K562 (cell line): ENCODE results near the gene CAPRIN1. TPM values are rescaled to one million over a fixed set of nuclear protein-coding genes. Genes with fewer than 3 reads are reported as not detected.

Experiments used
- ATAC-seq: fragments of 200-7000 bp; cut with Tn5 transposase; 3 replicates; pipeline ENCODE4 v1.9.1; 2020; ENCODE audit warnings: moderate library complexity
- BruUV-seq: library from RNA; stranded (reverse); fragments of 400-500 nt; replicated peaks from 2 replicates; lab custom pipeline; 2021; lab: Mats Ljungman, UMichigan
- CTCF ChIA-PET: fragments of 300-600 bp; formaldehyde crosslinking; extraction: SDS; loops from one replicate; lab custom pipeline; 2021; ENCODE audit warnings: low intra/inter-chr PET ratio; lab: Yijun Ruan, JAX
- POLR2A ChIA-PET: fragments of 300-600, 350-650 bp; sonication (Branson Sonifier 250); formaldehyde crosslinking; extraction: SDS; loops from one replicate; lab custom pipeline; 2021; ENCODE audit warnings: antibody characterized with exemption, inconsistent platforms; lab: Yijun Ruan, JAX
- DNase-seq, 4 experiments: peaks; one replicate each; pipeline versions ENCODE4 v3.0.0 to v3.0.0-alpha.2; 2011 to 2018; ENCODE audit warnings: low spot score in 3 of 4, mixed read lengths in 3 of 4; ENCODE audit errors: extremely low read depth in 1 of 4
- FAIRE-seq: peaks from 2 replicates; lab custom pipeline; 2011; peaks lifted over from hg19 to GRCh38; lab: Jason Lieb, UNC
- H2AFZ ChIP-seq: 2 replicates; pipeline ENCODE4 v1.6.0; 2011; ENCODE audit warnings: low read depth, low read length, control low read depth, inconsistent platforms
- H3K27ac ChIP-seq: fragments of 200-600 bp; 3 replicates; pipeline ENCODE4 v1.8.0; 2011; ENCODE audit warnings: low read depth, mild to moderate bottlenecking, control low read depth, inconsistent platforms, low read length, moderate library complexity, mixed read lengths; ENCODE audit errors: extremely low read depth
- H3K27me3 ChIP-seq, 2 experiments: fragments of 300-600 bp in 1 of 2; 2 replicates in 1 of 2; 3 replicates in 1 of 2; pipeline versions ENCODE4 v1.6.0 to v1.8.0; 2011; ENCODE audit warnings: inconsistent platforms in 2 of 2, low read length in 2 of 2, mild to moderate bottlenecking in 1 of 2, mixed read lengths in 1 of 2, moderate library complexity in 1 of 2; ENCODE audit not compliant: control insufficient read depth in 2 of 2, insufficient read depth in 2 of 2
- H3K36me3 ChIP-seq: fragments of 300-600 bp; 3 replicates; pipeline ENCODE4 v1.8.0; 2011; ENCODE audit warnings: mild to moderate bottlenecking, low read length, inconsistent platforms; ENCODE audit not compliant: control insufficient read depth, insufficient read depth
- H3K4me1 ChIP-seq, 2 experiments: fragments of 200-600 bp in 1 of 2; replicated peaks in 1 of 2; 2 replicates in 1 of 2; 3 replicates in 1 of 2; pipeline versions ENCODE4 v1.5.1 to v1.8.0; 2011; ENCODE audit warnings: inconsistent platforms in 2 of 2, low read length in 2 of 2, mild to moderate bottlenecking in 1 of 2, mixed read lengths in 1 of 2, moderate library complexity in 1 of 2; ENCODE audit not compliant: control insufficient read depth in 2 of 2, insufficient read depth in 2 of 2
- H3K4me2 ChIP-seq: 2 replicates; pipeline ENCODE4 v1.6.1; 2011; ENCODE audit warnings: low read length, control low read depth, inconsistent platforms, mixed read lengths; ENCODE audit not compliant: insufficient read depth
- H3K4me3 ChIP-seq: fragments of 200-600 bp; sonication (generic), shearing (Covaris generic); 2 replicates; pipeline ENCODE4 v1.5.1; 2016; ENCODE audit warnings: control low read depth, inconsistent platforms
- H3K79me2 ChIP-seq: fragments of 200-600 bp; 3 replicates; pipeline ENCODE4 v1.8.0; 2011; ENCODE audit warnings: low read length, inconsistent platforms; ENCODE audit not compliant: control insufficient read depth, insufficient read depth
- H3K9ac ChIP-seq, 2 experiments: 2 replicates each; pipeline versions ENCODE4 v1.6.0 to v1.6.1; 2011; ENCODE audit warnings: low read depth in 2 of 2, low read length in 2 of 2, control low read depth in 1 of 2, inconsistent platforms in 1 of 2, mild to moderate bottlenecking in 1 of 2, mixed read lengths in 1 of 2; ENCODE audit not compliant: insufficient read depth in 1 of 2
- H3K9me1 ChIP-seq: one replicate; pipeline ENCODE4 v1.6.0; 2011; ENCODE audit warnings: inconsistent platforms, mild to moderate bottlenecking, low read length, moderate library complexity; ENCODE audit not compliant: control insufficient read depth, insufficient read depth
- H3K9me3 ChIP-seq: replicated peaks from 2 replicates; pipeline ENCODE4 v1.5.1; 2011; ENCODE audit warnings: low read depth, low read length, inconsistent platforms; ENCODE audit not compliant: control insufficient read depth, insufficient read depth
- H4K20me1 ChIP-seq: replicated peaks from 2 replicates; pipeline ENCODE4 v1.6.1; 2011; ENCODE audit warnings: low read length, inconsistent platforms, mixed read lengths; ENCODE audit not compliant: control insufficient read depth, insufficient read depth
- ARID2 ChIP-seq: fragments of 450-650 bp; IDR thresholded peaks from 2 replicates; pipeline ENCODE4 v1.6.1; 2017; ENCODE audit warnings: antibody characterized with exemption, mild to moderate bottlenecking
- BACH1 ChIP-seq: fragments of 200-800 bp; sonication (Bioruptor generic); IDR thresholded peaks from 2 replicates; pipeline ENCODE4 v1.6.1; 2016; ENCODE audit warnings: missing genetic modification characterization, missing compliant biosample characterization
- CBFB ChIP-seq: sonication (generic); formaldehyde crosslinking; IDR thresholded peaks from 2 replicates; pipeline ENCODE4 v1.4.0; 2020; ENCODE audit warnings: mild to moderate bottlenecking, missing genetic modification reagents
- KDM4B ChIP-seq, 2 experiments: fragments of 450-650 bp in 1 of 2; sonication (generic) in 1 of 2; IDR thresholded peaks; 2 replicates each; pipeline ENCODE4 v1.6.1; 2016 to 2017; ENCODE audit warnings: borderline replicate concordance in 2 of 2, antibody characterized with exemption in 1 of 2, low read depth in 1 of 2, mild to moderate bottlenecking in 1 of 2
- MAX ChIP-seq: sonication (generic); formaldehyde crosslinking; IDR thresholded peaks from 2 replicates; pipeline ENCODE4 v1.9.0; 2022; ENCODE audit warnings: mild to moderate bottlenecking, missing genetic modification reagents
- MCM3 ChIP-seq: fragments of 450-650 bp; IDR thresholded peaks from 2 replicates; pipeline ENCODE4 v1.6.1; 2016
- POLR2A ChIP-seq: fragments of 450-650 bp; conservative IDR thresholded peaks from 2 replicates; pipeline ENCODE4 v1.6.1; 2016
- RUNX1 ChIP-seq: sonication (generic); IDR thresholded peaks from 2 replicates; pipeline ENCODE4 v1.6.1; 2016; ENCODE audit warnings: antibody characterized with exemption, low read depth
- SUPT5H ChIP-seq: fragments of 450-650 bp; IDR thresholded peaks from 2 replicates; pipeline ENCODE4 v1.6.1; 2016
- TBL1XR1 ChIP-seq, 2 experiments: IDR thresholded peaks; 2 replicates each; pipeline ENCODE4 v1.6.1; 2012; ENCODE audit warnings: improper control_type of control experiment in 2 of 2, low read length in 2 of 2, mild to moderate bottlenecking in 1 of 2
- ZNF561 ChIP-seq: fragments of 450-650 bp; formaldehyde crosslinking; conservative IDR thresholded peaks from 2 replicates; pipeline ENCODE4 v1.4.0; 2020; ENCODE audit warnings: mild to moderate bottlenecking, moderate library complexity
- ZNF77 ChIP-seq: fragments of 250-450 bp; sonication (Bioruptor Pico); IDR thresholded peaks from 2 replicates; pipeline ENCODE4 v1.5.0; 2020
- ZSCAN29 ChIP-seq: fragments of 450-650 bp; IDR thresholded peaks from 2 replicates; pipeline ENCODE4 v1.6.1; 2017
- WGBS: fragments of 100-300 bp; shearing (Covaris generic); methylation state at CpG from one replicate; pipeline ENCODE4 v1.1.6; 2016; ENCODE audit warnings: low coverage, mixed read lengths; ENCODE audit not compliant: insufficient coverage; ENCODE audit errors: missing lambda C conversion rate; 5-methylcytosine and 5-hydroxymethylcytosine counted together
- in situ Hi-C: fragments of 300-500 bp; cut with MboI; formaldehyde crosslinking; loops from 4 replicates; pipeline ENCODE4 v1.15.0; 2018; ENCODE audit warnings: inconsistent platforms, mixed read lengths
- intact Hi-C: fragments of 100-400 bp; cut with micrococcal nuclease; formaldehyde crosslinking; loops from 2 replicates; pipeline ENCODE4 v1.14.2; 2022
- polyA plus RNA-seq, 8 experiments: library from polyadenylated mRNA; depleted of rRNA in 4 of 8; stranded (reverse) in 5 of 8; unstranded in 3 of 8; fragments of >200 nt; fragmentation: Nextera tagmentation in 2 of 8; fragmentation: Illumina TruSeq in 1 of 8; extraction: Ambion mirVana in 2 of 8; extraction: Trizol in 1 of 8; gene quantifications; 2 replicates each; pipeline versions ENCODE4 v1.2.1 to v1.2.3, GENCODE V29; 2011 to 2014; ENCODE audit warnings: inconsistent platforms in 1 of 8, missing spikeins in 1 of 8
- total RNA-seq, 7 experiments: library from RNA; depleted of rRNA in 6 of 7; stranded (reverse); fragments of >200 nt in 6 of 7; fragmentation: Illumina TruSeq in 2 of 7; extraction: Trizol in 2 of 7; gene quantifications; 2 replicates each; pipeline versions ENCODE4 v1.2.1 to v1.2.3, GENCODE V29; 2011 to 2021; ENCODE audit warnings: low replicate concordance in 1 of 7
- TF ChIP-seq, protein P1 (sequence below): fragments of 250-450 bp; sonication (Bioruptor Pico); IDR thresholded peaks from 2 replicates; pipeline ENCODE4 v1.8.0; 2021; ENCODE audit warnings: moderate library complexity, mild to moderate bottlenecking, inconsistent platforms
- TF ChIP-seq, protein P2 (sequence below), 2 experiments: IDR thresholded peaks; 2 replicates each; pipeline ENCODE4 v1.6.1; 2011; ENCODE audit warnings: borderline replicate concordance in 1 of 2, control low read depth in 1 of 2, low read depth in 1 of 2, low read length in 1 of 2, mild to moderate bottlenecking in 1 of 2, mixed read lengths in 1 of 2, moderate library complexity in 1 of 2; ENCODE audit not compliant: insufficient read depth in 1 of 2, insufficient read length in 1 of 2, poor library complexity in 1 of 2, severe bottlenecking in 1 of 2; ENCODE audit errors: extremely low read depth in 1 of 2

Gene CAPRIN1
- total and polyA plus RNA-seq, 9 of the 15 experiments (the other 6 are each of a cell fraction or from before 2014, with no cell fraction given), result 49.6 to 271 (median 244) TPM

DNA sequence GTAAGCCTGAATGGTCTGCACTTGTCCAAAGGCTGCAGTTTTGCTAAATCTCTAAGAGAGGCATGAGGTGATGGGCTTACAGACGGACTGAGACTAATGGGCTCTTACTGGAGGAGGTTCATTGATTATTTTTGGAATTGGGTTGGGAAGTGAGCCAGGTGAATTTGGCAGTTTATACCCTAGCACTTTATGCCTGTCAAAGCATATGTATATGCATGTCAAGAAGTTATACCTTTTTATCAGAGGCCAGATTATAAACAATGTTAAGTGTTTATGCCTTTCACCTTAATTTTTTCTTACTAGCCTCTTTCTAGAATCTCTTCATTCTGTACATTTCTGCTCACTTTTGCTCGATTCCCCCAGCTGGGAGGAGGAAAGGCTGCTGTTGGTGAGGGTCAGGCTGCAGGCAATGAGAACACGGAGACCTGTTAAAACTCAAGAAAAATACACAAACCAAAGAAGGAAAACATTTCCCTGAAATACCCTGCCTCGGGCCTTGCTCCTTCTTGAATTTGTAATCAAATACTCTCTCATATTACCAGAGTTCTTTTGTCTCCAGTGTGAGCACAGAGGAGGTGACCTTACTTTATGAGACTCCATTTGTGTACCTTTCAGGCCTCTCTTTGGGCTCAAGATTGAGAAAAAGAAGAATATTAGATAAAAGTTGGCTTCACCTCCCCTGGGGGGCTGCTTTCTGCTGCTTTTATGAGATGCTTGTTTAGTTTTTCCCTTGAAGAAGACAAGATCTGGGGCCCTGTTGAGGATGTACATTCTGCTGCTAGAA is 73.5 kb downstream of the CAPRIN1 start:
- Histone ChIP-seq H3K79me2 (no peaks in the 10 kb centered on the region), H3K9ac (no peak overlapping the region), H3K4me1 (no peaks in the 10 kb centered on the region), H3K4me2 (no peak overlapping the region), H3K9me3 (no peaks in the 10 kb centered on the region), H3K9me1 (no peaks in the 10 kb centered on the region), H3K4me3 (no peak overlapping the region), H3K27me3 (no peaks in the 10 kb centered on the region), H3K27ac (no peak overlapping the region), H2AFZ (no peak overlapping the region), H3K36me3 (peaks cover 93% of the 10 kb centered on the region), H4K20me1 (no peaks in the 10 kb centered on the region)
- TF ChIP-seq ZNF77 (CRISPR knock-in tag) (no peak), MAX (CRISPR knock-in tag) (no peak), MCM3 (no peak), SUPT5H (no peak), ZNF561 (no peak), RUNX1 (no peak), TBL1XR1 (IDR thresholded peaks at IDR 0.05; ENCODE audit: low read length in 2 of 2) (no peak), POLR2A (no peak), ARID2 (no peak), CBFB (CRISPR knock-in tag) (no peak), BACH1 (tag) (no peak), ZSCAN29 (no peak), KDM4B (IDR thresholded peaks at IDR 0.05; ENCODE audit: borderline replicate concordance in 2 of 2, low read depth in 1 of 2) (no peak)
- TF ChIP-seq, protein P1, sequence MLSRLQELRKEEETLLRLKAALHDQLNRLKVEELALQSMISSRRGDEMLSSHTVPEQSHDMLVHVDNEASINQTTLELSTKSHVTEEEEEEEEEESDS (CRISPR knock-in tag), result no peak
- TF ChIP-seq, protein P2, sequence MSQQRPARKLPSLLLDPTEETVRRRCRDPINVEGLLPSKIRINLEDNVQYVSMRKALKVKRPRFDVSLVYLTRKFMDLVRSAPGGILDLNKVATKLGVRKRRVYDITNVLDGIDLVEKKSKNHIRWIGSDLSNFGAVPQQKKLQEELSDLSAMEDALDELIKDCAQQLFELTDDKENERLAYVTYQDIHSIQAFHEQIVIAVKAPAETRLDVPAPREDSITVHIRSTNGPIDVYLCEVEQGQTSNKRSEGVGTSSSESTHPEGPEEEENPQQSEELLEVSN (IDR thresholded peaks at IDR 0.05; ENCODE audit: borderline replicate concordance in 1 of 2, extremely low read depth in 1 of 2, insufficient read depth in 1 of 2, insufficient read length in 1 of 2, low read depth in 1 of 2, low read length in 1 of 2, poor library complexity in 1 of 2, severe bottlenecking in 1 of 2), result no peak
- 88% methylated on average over 4 of the region's 4 CpGs for WGBS
- intact Hi-C loops, result no loop called here
- BruUV-seq, result TSS peak; percentile 18
- ChIA-PET POLR2A (interaction anchor here (0.7 to 1.1 kb wide), 2 partner anchors 10 to 13 kb away, joined by 3 read pairs; no protein-coding TSS in a partner anchor), CTCF (no interaction called here)
- in situ Hi-C loops, result no loop called here
- FAIRE-seq, result no peak
- no peak for DNase-seq
- no peak for ATAC-seq
